ENCODE data around the gene IL4R.
"Not testable (repeated sequence)": the region's sequence is repeated elsewhere in the genome, so short reads cannot be mapped to it uniquely, and the experiment has no call there.

The IL4R gene

GRCh38 chr16:27273670-27274423 lies 39.9 kb upstream of the IL4R start:
- TF ChIP-seq EZH2phosphoT487 (IDR thresholded peaks at IDR 0.05; ENCODE audit: borderline replicate concordance, low read length) (no peak), CTCF (IDR thresholded peaks at IDR 0.05; ENCODE audit: low read depth, low read length, poor library complexity, severe bottlenecking) (no peak)
- Histone ChIP-seq H3K4me2 (ENCODE audit: low read length) (peak overlapping the region; percentile 83), H3K27ac (ENCODE audit: low read depth, low read length) (peak overlapping the region; percentile 96), H3K9me3 (ENCODE audit: control insufficient read depth, insufficient read depth, low read length) (no peaks in the 10 kb centered on the region), H3K4me3 (ENCODE audit: low read length) (peak overlapping the region; percentile 58), H3K36me3 (ENCODE audit: control insufficient read depth, low read length) (no peaks in the 10 kb centered on the region), H3K9me2 (replicated peaks; ENCODE audit: control insufficient read depth, low read length) (no peaks in the 10 kb centered on the region), H3K79me2 (ENCODE audit: control insufficient read depth, low read length) (peaks cover 8% of the 10 kb centered on the region), H4K20me1 (ENCODE audit: control insufficient read depth, insufficient read depth, low read depth, low read length) (no peaks in the 10 kb centered on the region), H3K4me1 (ENCODE audit: control insufficient read depth, low read length) (peaks cover 80% of the 10 kb centered on the region), H3K27me3 (ENCODE audit: control insufficient read depth, low read length) (no peaks in the 10 kb centered on the region), H3F3A (ENCODE audit: control insufficient read depth, insufficient read depth) (peaks cover 40% of the 10 kb centered on the region)

DNA sequence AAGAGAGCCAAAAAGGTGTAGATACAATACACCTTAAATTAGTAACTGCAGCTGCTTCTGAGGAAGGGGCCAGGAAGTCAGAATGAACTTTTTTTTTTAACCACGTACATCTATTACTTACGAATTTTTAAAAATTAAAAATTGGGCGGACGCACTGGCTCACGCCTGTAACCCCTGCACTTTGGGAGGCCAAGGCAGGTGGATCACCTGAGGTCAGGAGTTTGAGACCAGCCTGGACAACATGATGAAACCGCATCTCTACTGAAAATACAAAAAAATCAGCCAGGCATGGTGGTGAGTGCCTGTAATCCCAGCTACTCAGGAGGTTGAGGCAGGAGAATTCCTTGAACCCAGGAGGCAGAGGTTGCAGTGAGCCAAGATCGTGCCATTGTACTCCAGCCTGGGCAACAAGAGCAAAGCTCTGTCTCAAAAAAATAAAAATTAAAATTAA lies 39.3 kb upstream of the IL4R start:
- H3K36me3 ChIP-seq (ENCODE audit: control insufficient read depth, low read length); H3K79me2 ChIP-seq (ENCODE audit: control insufficient read depth, low read length); H3K27me3 ChIP-seq (ENCODE audit: control insufficient read depth, low read length); H3K9me3 ChIP-seq (ENCODE audit: control insufficient read depth, insufficient read depth, low read length); H4K20me1 ChIP-seq (ENCODE audit: control insufficient read depth, insufficient read depth, low read depth, low read length); H3K9me2 ChIP-seq (replicated peaks; ENCODE audit: control insufficient read depth, low read length): not testable (repeated sequence)
- H3K4me1 ChIP-seq (ENCODE audit: control insufficient read depth, low read length) = peaks cover 74% of the 10 kb centered on the region
- H3K27ac ChIP-seq (ENCODE audit: low read depth, low read length) = peak overlapping the region; percentile 96
- peak overlapping the region; percentile 83 for H3K4me2 ChIP-seq (ENCODE audit: low read length)
- peak overlapping the region; percentile 58 for H3K4me3 ChIP-seq (ENCODE audit: low read length)
- H3F3A ChIP-seq (ENCODE audit: control insufficient read depth, insufficient read depth) = peaks cover 38% of the 10 kb centered on the region

DNA sequence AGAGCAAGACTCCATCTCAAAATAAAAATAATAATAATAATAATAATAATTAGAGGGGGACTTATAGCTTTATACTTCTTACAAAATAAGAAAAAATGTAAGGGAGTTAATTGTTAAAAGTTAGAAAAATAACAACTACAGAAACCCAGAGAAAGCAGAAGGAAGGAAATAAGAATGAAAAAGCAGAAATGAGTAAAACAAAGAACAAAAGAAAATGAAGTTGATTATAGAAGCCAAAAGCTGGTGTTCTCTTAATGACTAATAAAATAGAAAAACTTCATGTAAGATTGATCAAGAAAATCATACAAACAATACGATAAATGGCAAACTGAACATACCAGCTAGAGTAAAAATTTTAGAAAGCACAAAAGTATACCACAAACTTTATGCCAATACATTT lies 38.4 kb upstream of the IL4R start:
- peak overlapping the region; percentile 83 for H3K4me2 ChIP-seq (ENCODE audit: low read length)
- H3F3A ChIP-seq (ENCODE audit: control insufficient read depth, insufficient read depth) = peaks cover 29% of the 10 kb centered on the region
- H3K4me3 ChIP-seq (ENCODE audit: low read length) = peak overlapping the region; percentile 14; the same call in 1 of the 2 replicates
- no peaks in the 10 kb centered on the region for H3K9me3 ChIP-seq (ENCODE audit: control insufficient read depth, insufficient read depth, low read length)
- H3K4me1 ChIP-seq (ENCODE audit: control insufficient read depth, low read length) = peaks cover 65% of the 10 kb centered on the region
- no peaks in the 10 kb centered on the region for H3K9me2 ChIP-seq (replicated peaks; ENCODE audit: control insufficient read depth, low read length)
- no peaks in the 10 kb centered on the region for H3K27me3 ChIP-seq (ENCODE audit: control insufficient read depth, low read length)
- peak overlapping the region; percentile 96 for H3K27ac ChIP-seq (ENCODE audit: low read depth, low read length)
- H4K20me1 ChIP-seq (ENCODE audit: control insufficient read depth, insufficient read depth, low read depth, low read length) = no peaks in the 10 kb centered on the region
- no peak for TF ChIP-seq CTCF (IDR thresholded peaks at IDR 0.05; ENCODE audit: low read depth, low read length, poor library complexity, severe bottlenecking)
- TF ChIP-seq EZH2phosphoT487 (IDR thresholded peaks at IDR 0.05; ENCODE audit: borderline replicate concordance, low read length) = no peak
- no peaks in the 10 kb centered on the region for H3K36me3 ChIP-seq (ENCODE audit: control insufficient read depth, low read length)
- no peaks in the 10 kb centered on the region for H3K79me2 ChIP-seq (ENCODE audit: control insufficient read depth, low read length)

GRCh38 chr16:27281243-27281642 lies 32.5 kb upstream of the IL4R start:
- Histone ChIP-seq H3K27ac (ENCODE audit: low read depth, low read length) (no peak overlapping the region), H3K79me2 (ENCODE audit: control insufficient read depth, low read length) (no peaks in the 10 kb centered on the region), H3K4me2 (ENCODE audit: low read length) (no peak overlapping the region), H3K4me3 (ENCODE audit: low read length) (no peak overlapping the region), H3F3A (ENCODE audit: control insufficient read depth, insufficient read depth) (0 out of 2 replicates have a peak, but pooled peaks cover 6% of the 10 kb centered on the region), H4K20me1 (ENCODE audit: control insufficient read depth, insufficient read depth, low read depth, low read length) (no peaks in the 10 kb centered on the region), H3K36me3 (ENCODE audit: control insufficient read depth, low read length) (no peaks in the 10 kb centered on the region), H3K27me3 (ENCODE audit: control insufficient read depth, low read length) (no peaks in the 10 kb centered on the region), H3K9me2 (replicated peaks; ENCODE audit: control insufficient read depth, low read length) (no peaks in the 10 kb centered on the region), H3K9me3 (ENCODE audit: control insufficient read depth, insufficient read depth, low read length) (no peaks in the 10 kb centered on the region), H3K4me1 (ENCODE audit: control insufficient read depth, low read length) (peaks cover 47% of the 10 kb centered on the region)
- TF ChIP-seq CTCF (IDR thresholded peaks at IDR 0.05; ENCODE audit: low read depth, low read length, poor library complexity, severe bottlenecking) (no peak), EZH2phosphoT487 (IDR thresholded peaks at IDR 0.05; ENCODE audit: borderline replicate concordance, low read length) (no peak)

Measured in DOHH2 (cell line).